Osteocyte (in vitro differentiated cells): ENCODE measurements around the gene ENDOU. TPM values are rescaled to one million over a fixed set of nuclear protein-coding genes. Genes with fewer than 3 reads are reported as not detected.

Source experiments
- DNase-seq: peaks from one replicate; pipeline ENCODE4 v3.0.0; 2021; ENCODE audit warnings: mixed read lengths; ENCODE audit not compliant: unreplicated experiment; ENCODE audit errors: extremely low spot score
- H3K27ac Mint-ChIP-seq: one replicate; pipeline ENCODE4 v1.8.0; 2021; ENCODE audit warnings: mild to moderate bottlenecking, mixed read lengths; ENCODE audit not compliant: unreplicated experiment
- H3K27me3 Mint-ChIP-seq: one replicate; pipeline ENCODE4 v1.8.0; 2021; ENCODE audit warnings: mixed read lengths; ENCODE audit not compliant: unreplicated experiment
- H3K36me3 Mint-ChIP-seq: one replicate; pipeline ENCODE4 v1.8.0; 2021; ENCODE audit warnings: mixed read lengths; ENCODE audit not compliant: unreplicated experiment
- H3K4me1 Mint-ChIP-seq: one replicate; pipeline ENCODE4 v1.8.0; 2021; ENCODE audit warnings: mixed read lengths; ENCODE audit not compliant: unreplicated experiment
- H3K4me3 Mint-ChIP-seq: one replicate; pipeline ENCODE4 v1.8.0; 2021; ENCODE audit warnings: mild to moderate bottlenecking, moderate library complexity, mixed read lengths; ENCODE audit not compliant: unreplicated experiment
- H3K9me3 Mint-ChIP-seq: one replicate; pipeline ENCODE4 v1.8.0; 2021; ENCODE audit warnings: mixed read lengths; ENCODE audit not compliant: unreplicated experiment
- total RNA-seq: library from RNA; stranded (reverse); gene quantifications from 2 replicates; pipeline ENCODE4 v1.2.1, GENCODE V29; 2021
- TF ChIP-seq, protein P1 (sequence below): fragments of 200-600 bp; sonication (generic); IDR thresholded peaks from 2 replicates; pipeline ENCODE4 v1.5.0; 2021; ENCODE audit warnings: antibody characterized with exemption, mild to moderate bottlenecking, moderate library complexity

The ENDOU gene
- total RNA-seq, 1 donor from 2014 or later, result not detected

DNA sequence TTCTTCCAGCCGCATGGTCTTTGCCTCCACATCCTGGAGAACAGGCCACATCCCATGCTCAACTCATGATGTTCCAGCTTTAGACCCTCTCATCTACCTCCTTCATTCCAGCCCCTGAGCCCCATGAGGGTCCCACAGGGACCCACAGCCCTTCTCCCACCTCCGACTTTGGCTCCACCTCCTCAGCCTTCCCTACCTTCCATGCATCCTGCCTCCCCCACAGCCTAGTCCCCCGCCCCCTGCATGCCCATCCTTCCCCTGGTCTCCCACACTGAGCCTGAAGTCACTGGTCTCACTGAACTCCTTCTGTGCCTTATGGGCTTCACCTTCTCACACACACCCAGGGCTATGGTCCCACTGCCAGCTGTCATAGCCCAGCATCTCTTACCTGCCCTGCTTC is 23.6 kb upstream of the ENDOU start:
- TF ChIP-seq, protein P1, sequence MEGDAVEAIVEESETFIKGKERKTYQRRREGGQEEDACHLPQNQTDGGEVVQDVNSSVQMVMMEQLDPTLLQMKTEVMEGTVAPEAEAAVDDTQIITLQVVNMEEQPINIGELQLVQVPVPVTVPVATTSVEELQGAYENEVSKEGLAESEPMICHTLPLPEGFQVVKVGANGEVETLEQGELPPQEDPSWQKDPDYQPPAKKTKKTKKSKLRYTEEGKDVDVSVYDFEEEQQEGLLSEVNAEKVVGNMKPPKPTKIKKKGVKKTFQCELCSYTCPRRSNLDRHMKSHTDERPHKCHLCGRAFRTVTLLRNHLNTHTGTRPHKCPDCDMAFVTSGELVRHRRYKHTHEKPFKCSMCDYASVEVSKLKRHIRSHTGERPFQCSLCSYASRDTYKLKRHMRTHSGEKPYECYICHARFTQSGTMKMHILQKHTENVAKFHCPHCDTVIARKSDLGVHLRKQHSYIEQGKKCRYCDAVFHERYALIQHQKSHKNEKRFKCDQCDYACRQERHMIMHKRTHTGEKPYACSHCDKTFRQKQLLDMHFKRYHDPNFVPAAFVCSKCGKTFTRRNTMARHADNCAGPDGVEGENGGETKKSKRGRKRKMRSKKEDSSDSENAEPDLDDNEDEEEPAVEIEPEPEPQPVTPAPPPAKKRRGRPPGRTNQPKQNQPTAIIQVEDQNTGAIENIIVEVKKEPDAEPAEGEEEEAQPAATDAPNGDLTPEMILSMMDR, result no peak
- no peak for DNase-seq
- Mint-ChIP-seq H3K4me3 (no peak overlapping the region), H3K27me3 (peaks cover 11% of the 10 kb centered on the region), H3K9me3 (no peaks in the 10 kb centered on the region), H3K36me3 (no peaks in the 10 kb centered on the region), H3K4me1 (peaks cover 18% of the 10 kb centered on the region), H3K27ac (no peak overlapping the region)

DNA sequence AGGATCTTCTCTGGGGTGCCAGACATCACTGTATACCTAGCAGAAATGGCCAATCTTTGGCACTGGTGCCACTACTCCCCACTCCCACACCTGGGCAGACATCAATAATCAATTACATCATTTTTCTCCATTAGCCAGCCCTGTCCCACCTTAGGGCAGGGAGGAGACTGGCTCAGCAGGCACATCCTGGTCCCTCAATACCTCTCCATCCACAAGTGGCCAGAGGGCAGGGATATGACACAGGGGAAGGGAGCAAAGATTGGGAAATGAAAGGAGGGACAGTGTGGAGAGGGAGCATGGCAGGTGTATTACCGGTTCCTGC is 23.2 kb upstream of the ENDOU start:
- TF ChIP-seq, protein P1, result no peak
- Mint-ChIP-seq H3K9me3 (no peaks in the 10 kb centered on the region), H3K27me3 (peaks cover 16% of the 10 kb centered on the region)

DNA sequence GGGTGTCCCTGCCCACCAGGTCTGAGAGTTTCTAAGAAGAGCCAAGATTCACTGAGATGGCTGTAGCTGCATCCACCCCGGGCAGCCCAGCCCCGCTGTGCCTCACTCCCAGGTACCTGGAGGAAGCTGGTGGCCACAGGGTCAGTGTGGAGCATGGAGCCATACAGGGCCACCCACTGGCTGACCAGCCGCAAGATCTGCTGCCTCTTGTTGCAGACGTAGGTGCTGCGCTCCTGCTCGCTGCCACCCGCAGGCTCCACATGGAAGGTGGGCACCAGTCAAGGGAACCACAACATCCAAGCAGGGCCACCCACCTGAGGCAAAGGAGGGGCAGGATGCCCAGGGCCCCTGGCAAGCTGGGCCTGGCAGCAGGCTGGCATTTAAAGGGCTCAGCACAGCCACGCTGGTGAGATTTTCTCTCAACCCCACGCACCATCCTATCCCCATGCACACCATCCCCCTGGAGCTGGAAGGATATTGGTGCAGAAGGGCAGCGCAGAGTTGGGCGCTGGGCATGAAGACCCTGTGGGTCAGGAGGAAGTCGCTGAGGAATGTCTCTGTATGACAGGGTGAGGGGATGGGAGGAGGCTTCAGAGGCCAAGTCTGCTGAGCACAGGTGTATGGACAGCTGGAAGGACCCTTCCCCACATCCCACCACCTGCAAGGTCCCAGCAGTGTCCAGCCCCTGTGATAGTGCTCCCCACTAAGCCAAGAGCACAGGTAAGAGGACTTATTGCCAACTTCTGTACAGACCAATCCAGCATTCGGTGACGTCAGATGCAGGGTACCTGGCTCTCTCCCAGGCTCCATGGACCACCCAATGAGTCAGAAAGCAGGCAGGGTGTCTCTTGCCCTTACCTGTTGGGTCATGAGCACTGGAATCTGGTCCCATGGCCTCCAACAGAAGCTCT is 22.6 kb upstream of the ENDOU start:
- Mint-ChIP-seq H3K36me3 (no peaks in the 10 kb centered on the region), H3K27me3 (peaks cover 21% of the 10 kb centered on the region), H3K9me3 (no peaks in the 10 kb centered on the region), H3K4me1 (peaks cover 7% of the 10 kb centered on the region), H3K4me3 (no peak overlapping the region), H3K27ac (no peak overlapping the region)
- DNase-seq, result no peak
- TF ChIP-seq, protein P1, result no peak

More for the DNA sequence above, 23.2 kb upstream of the ENDOU start:
- no peak overlapping the region for H3K4me3 Mint-ChIP-seq
- peaks cover 13% of the 10 kb centered on the region for H3K4me1 Mint-ChIP-seq
- no peak for DNase-seq
- no peaks in the 10 kb centered on the region for H3K36me3 Mint-ChIP-seq
- no peak overlapping the region for H3K27ac Mint-ChIP-seq

DNA sequence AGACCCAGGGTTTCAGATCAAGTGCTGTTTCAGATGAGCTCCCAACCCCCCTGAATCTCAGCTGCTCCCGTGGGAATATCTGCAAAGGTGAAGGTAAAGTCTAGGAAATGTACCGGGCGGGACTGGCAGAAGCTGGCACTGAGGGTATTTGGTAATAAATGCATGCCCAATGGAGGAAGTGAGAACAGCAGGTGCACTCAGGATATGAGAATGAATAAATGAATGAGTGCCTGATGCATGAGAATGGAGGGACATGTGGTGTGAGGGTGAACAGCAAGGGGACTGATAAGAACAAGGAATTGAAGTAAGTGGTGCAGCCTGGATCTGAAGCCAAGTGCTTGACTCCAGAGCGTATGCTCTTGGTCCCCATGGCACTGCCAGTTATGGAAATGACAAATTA is 21.8 kb upstream of the ENDOU start:
- no peak for DNase-seq
- Mint-ChIP-seq H3K4me1 (peaks cover 4% of the 10 kb centered on the region), H3K36me3 (no peaks in the 10 kb centered on the region), H3K27me3 (peaks cover 21% of the 10 kb centered on the region), H3K27ac (no peak overlapping the region), H3K9me3 (no peaks in the 10 kb centered on the region), H3K4me3 (no peak overlapping the region)
- TF ChIP-seq, protein P1, result no peak

DNA sequence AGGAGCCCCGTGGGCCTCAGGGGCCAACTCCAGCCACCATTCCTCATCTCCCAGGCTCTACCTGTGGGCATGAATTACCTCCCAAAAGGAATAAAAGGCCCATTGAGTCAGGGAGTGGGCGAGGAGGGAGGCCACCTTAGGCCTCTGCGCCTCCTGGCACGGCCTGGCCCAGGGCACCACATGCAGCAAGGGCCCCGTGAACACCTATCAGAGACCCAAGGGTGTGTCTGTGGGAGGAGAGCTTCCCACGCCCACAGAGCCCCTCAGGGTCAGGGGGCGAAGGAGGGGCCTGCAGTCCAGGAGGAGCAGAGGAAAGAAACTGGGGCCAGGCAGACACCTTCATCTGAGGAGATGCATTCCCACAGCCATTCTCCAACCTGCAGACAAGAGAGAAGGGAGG is 21.2 kb upstream of the ENDOU start:
- Mint-ChIP-seq H3K27ac (no peak overlapping the region), H3K4me3 (no peak overlapping the region), H3K27me3 (peaks cover 21% of the 10 kb centered on the region), H3K9me3 (no peaks in the 10 kb centered on the region), H3K4me1 (peaks cover 6% of the 10 kb centered on the region), H3K36me3 (no peaks in the 10 kb centered on the region)
- TF ChIP-seq, protein P1, result no peak
- DNase-seq, result no peak
